ENCODE data around the gene BPIFB4.

DNA sequence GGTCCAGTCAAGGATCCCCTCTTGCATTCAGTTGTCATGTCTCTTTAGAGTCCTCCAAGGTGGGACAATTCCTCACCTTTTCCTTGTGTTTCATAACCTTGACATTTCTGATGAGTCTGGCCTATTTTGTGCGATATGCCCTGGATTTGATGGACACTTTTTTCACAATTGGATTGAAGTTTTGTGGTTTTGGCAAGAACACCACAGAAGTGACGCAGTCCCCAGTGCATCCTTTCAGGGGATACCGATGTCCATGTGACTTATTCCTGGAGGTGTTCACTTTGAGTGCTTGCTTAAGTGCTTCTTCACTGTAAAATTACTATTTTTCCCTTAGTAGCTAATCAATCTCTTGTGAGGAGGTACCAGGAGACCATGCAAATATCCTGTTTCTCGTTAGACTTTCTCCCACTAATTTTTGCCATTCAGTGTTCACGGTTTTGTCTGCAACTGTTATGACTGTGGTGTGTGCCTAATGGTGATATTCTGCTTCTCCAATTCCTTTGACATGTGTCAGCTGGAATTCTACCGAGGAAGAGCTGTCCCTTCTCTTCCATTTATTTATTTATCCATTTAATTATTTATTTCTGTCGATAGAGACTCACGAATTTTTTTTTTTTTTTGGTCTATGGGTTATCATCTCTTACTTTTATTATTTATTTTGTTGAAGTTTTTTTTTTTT, 30.8 kb downstream of the BPIFB4 start:
- no peak for TF ChIP-seq FOXM1 (IDR thresholded peaks at IDR 0.05; ENCODE audit: low read depth)
- TF ChIP-seq RXRA (IDR thresholded peaks at IDR 0.05; ENCODE audit: borderline replicate concordance, low read depth): no peak
- TF ChIP-seq, protein P1, sequence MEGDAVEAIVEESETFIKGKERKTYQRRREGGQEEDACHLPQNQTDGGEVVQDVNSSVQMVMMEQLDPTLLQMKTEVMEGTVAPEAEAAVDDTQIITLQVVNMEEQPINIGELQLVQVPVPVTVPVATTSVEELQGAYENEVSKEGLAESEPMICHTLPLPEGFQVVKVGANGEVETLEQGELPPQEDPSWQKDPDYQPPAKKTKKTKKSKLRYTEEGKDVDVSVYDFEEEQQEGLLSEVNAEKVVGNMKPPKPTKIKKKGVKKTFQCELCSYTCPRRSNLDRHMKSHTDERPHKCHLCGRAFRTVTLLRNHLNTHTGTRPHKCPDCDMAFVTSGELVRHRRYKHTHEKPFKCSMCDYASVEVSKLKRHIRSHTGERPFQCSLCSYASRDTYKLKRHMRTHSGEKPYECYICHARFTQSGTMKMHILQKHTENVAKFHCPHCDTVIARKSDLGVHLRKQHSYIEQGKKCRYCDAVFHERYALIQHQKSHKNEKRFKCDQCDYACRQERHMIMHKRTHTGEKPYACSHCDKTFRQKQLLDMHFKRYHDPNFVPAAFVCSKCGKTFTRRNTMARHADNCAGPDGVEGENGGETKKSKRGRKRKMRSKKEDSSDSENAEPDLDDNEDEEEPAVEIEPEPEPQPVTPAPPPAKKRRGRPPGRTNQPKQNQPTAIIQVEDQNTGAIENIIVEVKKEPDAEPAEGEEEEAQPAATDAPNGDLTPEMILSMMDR (IDR thresholded peaks at IDR 0.05): no peak
- no peak for TF ChIP-seq POLR2AphosphoS5 (IDR thresholded peaks at IDR 0.05; ENCODE audit: low read depth, low read length)
- TF ChIP-seq REST (IDR thresholded peaks at IDR 0.05; ENCODE audit: low read depth, low read length): no peak
- TF ChIP-seq, protein P2, sequence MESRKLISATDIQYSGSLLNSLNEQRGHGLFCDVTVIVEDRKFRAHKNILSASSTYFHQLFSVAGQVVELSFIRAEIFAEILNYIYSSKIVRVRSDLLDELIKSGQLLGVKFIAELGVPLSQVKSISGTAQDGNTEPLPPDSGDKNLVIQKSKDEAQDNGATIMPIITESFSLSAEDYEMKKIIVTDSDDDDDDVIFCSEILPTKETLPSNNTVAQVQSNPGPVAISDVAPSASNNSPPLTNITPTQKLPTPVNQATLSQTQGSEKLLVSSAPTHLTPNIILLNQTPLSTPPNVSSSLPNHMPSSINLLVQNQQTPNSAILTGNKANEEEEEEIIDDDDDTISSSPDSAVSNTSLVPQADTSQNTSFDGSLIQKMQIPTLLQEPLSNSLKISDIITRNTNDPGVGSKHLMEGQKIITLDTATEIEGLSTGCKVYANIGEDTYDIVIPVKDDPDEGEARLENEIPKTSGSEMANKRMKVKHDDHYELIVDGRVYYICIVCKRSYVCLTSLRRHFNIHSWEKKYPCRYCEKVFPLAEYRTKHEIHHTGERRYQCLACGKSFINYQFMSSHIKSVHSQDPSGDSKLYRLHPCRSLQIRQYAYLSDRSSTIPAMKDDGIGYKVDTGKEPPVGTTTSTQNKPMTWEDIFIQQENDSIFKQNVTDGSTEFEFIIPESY (IDR thresholded peaks at IDR 0.05; ENCODE audit: borderline replicate concordance, low read depth): no peak
